ENCODE data around the gene AP3S2. TPM values are rescaled to one million over a fixed set of nuclear protein-coding genes. Genes with fewer than 3 reads are reported as not detected.
A peak's percentile ranks its signal among the peaks of the same experiment; 100 is the strongest.

AP3S2 gene
- total and polyA plus RNA-seq, 10 donors, result 5.4 to 54.9 (median 33.8) TPM

DNA sequence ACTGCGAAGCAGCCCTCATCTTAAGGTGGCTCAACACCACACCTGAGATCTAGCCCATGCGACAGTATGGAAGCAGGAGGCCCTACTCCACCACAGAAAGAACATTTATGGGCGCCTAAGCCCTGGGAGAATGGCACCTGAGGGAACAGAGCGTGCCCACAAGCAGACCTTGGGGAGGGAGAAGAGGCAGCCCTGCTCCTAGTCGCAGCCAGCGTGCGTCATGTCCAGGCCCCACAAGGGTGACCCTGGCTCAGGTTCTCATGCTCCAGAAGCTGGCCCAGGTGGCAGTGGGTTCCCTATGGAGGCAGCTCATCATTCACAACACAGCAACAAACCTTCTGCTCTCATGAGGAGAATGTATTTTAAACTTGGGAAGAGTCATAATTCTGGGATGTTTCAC lies 59.8 kb downstream of the AP3S2 start:
- WGBS, 5 donors, result 96 to 100% (median 98%) methylated on average over 4 to 7 of the region's 7 CpGs; no CpG with 5 or more reads in 1 of the 5 donors
- intact Hi-C loops (cut with DNase I; ENCODE audit: low total_unique reads), result no loop called here
- Histone ChIP-seq H3K4me3 (no peak overlapping the region), H3K27ac (peak overlapping the region in 1 of 8 donors; percentile 26), H3K27me3 (replicated peaks in 1 of 7) (no peaks in the 10 kb centered on the region), H3K9me3 (no peaks in the 10 kb centered on the region), H3K36me3 (peaks cover 4 to 87% (median 55%) of the 10 kb centered on the region in 6 donors), H3K4me1 (peaks cover 0 to 44% (median 14%) of the 10 kb centered on the region in 6 donors)
- TF ChIP-seq POLR2A (IDR thresholded peaks at IDR 0.05), result no peak
- peak in 1 of 3 donors; percentile 8 for TF ChIP-seq POLR2AphosphoS5 (IDR thresholded peaks at IDR 0.05)
- no peak for DNase-seq

DNA sequence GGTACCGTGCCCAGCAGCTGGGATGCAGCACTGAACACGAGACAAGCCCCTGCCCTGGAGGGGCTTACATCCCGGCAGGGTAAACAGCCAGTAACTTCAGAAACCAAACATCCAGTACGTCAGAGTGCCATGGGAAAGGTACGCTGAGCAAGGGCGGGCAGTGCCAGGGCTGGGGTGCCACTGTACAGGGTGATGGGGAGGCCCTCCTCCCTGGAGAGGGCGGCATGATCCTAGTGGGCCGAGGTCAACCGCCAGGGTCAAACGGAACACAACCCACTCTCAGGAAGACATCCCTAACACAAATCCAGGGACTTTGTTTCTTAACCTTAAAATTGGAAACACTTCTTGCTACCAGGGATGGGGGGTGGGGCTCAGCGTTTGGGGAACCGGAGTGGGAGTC lies 63.2 kb downstream of the AP3S2 start:
- Histone ChIP-seq H3K4me3 (no peak overlapping the region), H3K27ac (no peak overlapping the region), H3K9me3 (no peaks in the 10 kb centered on the region), H3K27me3 (replicated peaks in 1 of 7) (no peaks in the 10 kb centered on the region), H3K4me1 (peaks cover 0 to 41% (median 12%) of the 10 kb centered on the region in 6 donors), H3K36me3 (peaks cover 4 to 54% (median 34%) of the 10 kb centered on the region in 6 donors)
- DNase-seq, result no peak
- intact Hi-C loops (cut with DNase I; ENCODE audit: low total_unique reads), result no loop called here
- TF ChIP-seq POLR2A (IDR thresholded peaks at IDR 0.05), result no peak
- TF ChIP-seq, protein P1, sequence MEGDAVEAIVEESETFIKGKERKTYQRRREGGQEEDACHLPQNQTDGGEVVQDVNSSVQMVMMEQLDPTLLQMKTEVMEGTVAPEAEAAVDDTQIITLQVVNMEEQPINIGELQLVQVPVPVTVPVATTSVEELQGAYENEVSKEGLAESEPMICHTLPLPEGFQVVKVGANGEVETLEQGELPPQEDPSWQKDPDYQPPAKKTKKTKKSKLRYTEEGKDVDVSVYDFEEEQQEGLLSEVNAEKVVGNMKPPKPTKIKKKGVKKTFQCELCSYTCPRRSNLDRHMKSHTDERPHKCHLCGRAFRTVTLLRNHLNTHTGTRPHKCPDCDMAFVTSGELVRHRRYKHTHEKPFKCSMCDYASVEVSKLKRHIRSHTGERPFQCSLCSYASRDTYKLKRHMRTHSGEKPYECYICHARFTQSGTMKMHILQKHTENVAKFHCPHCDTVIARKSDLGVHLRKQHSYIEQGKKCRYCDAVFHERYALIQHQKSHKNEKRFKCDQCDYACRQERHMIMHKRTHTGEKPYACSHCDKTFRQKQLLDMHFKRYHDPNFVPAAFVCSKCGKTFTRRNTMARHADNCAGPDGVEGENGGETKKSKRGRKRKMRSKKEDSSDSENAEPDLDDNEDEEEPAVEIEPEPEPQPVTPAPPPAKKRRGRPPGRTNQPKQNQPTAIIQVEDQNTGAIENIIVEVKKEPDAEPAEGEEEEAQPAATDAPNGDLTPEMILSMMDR (IDR thresholded peaks at IDR 0.05 in 8 of 11, conservative IDR thresholded peaks at IDR 0.05 in 3 of 11), result no peak
- TF ChIP-seq POLR2AphosphoS5 (IDR thresholded peaks at IDR 0.05), result peak in 1 of 3 donors; percentile 9
- 88 to 96% (median 94%) methylated on average over 12 of the region's 12 CpGs for WGBS, 5 donors

DNA sequence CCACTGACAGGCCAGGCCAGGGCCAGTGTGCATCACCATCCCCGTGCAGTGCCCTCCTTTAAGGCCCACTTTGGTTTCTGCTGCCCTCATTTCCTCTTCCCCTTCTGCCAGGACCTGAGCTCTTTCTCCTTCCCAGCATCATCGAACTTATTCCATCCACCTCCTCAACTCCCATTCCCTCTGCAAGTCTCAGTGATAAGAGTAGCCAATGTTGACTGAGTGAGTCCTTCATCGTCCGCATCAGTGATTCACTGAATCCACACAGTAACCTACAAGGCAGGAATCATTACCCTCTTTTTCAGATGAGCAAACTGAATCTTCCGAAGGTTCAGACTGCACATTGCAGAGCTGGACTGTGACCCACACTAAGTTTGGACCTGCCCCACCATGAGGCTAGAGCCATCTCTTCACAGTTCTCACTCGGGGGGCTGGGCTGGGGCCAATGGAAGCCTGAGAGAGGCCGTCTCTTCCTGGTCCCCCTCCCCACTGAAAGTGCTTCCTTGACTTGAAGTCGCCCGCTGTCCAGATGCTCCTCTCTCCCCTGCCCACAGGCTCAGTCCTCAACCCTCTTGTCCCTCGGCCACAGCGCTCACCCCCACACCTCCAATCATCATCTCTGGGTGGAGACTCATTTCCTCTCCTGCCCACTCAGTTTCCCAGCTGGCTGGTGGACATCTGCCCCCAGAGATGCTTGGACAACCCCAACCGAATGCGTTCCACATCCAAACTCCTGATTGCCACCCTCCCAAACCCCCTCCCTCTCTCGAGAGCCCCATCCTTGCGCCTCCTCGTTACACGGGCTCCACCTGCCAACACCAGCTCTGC lies 64.0 kb downstream of the AP3S2 start:
- no peaks in the 10 kb centered on the region for H3K9me3 ChIP-seq
- 86 to 91% (median 89%) methylated on average over 17 of the region's 17 CpGs for WGBS, 5 donors
- peaks cover 0 to 44% (median 13%) of the 10 kb centered on the region in 6 donors for H3K4me1 ChIP-seq
- H3K36me3 ChIP-seq, result peaks cover 3 to 46% (median 26%) of the 10 kb centered on the region in 6 donors
- intact Hi-C loops (cut with DNase I; ENCODE audit: low total_unique reads), result no loop called here
- no peak for TF ChIP-seq POLR2A (IDR thresholded peaks at IDR 0.05)
- no peak for TF ChIP-seq POLR2AphosphoS5 (IDR thresholded peaks at IDR 0.05)
- H3K27ac ChIP-seq, result no peak overlapping the region
- DNase-seq, result no peak
- no peaks in the 10 kb centered on the region for H3K27me3 ChIP-seq (replicated peaks in 1 of 7)
- H3K4me3 ChIP-seq, result no peak overlapping the region

DNA sequence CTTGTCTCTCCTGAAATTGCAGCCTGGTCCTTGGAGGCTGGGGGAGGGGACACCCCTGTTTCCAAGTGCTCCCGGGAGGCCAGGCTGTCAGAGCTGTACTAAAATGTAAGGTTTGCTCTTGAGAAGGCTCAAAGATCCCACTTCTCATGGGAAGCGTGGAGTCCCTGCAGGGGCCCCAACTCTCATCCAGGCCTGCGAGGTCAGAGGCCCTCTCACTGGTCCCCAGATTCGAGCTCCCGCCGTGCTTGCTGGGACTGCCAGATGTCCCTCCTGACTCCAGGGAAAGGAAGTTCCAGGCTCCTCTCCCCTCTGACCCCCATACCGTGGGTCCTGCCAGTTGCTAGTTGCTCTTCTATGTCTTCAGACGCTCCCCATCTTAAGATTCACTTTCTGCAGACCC lies 64.6 kb downstream of the AP3S2 start:
- Histone ChIP-seq H3K36me3 (peaks cover 0 to 39% (median 19%) of the 10 kb centered on the region in 6 donors), H3K27ac (no peak overlapping the region), H3K27me3 (replicated peaks in 1 of 7) (peaks cover 0 to 4% (median 0%) of the 10 kb centered on the region in 7 donors), H3K4me3 (no peak overlapping the region), H3K4me1 (peaks cover 0 to 51% (median 15%) of the 10 kb centered on the region in 6 donors), H3K9me3 (no peaks in the 10 kb centered on the region)
- TF ChIP-seq POLR2A (IDR thresholded peaks at IDR 0.05), result no peak
- TF ChIP-seq, protein P1 (IDR thresholded peaks at IDR 0.05 in 8 of 11, conservative IDR thresholded peaks at IDR 0.05 in 3 of 11), result no peak
- no peak for TF ChIP-seq POLR2AphosphoS5 (IDR thresholded peaks at IDR 0.05)
- WGBS, 5 donors, result 68 to 77% (median 76%) methylated on average over 2 to 8 of the region's 8 CpGs
- no peak for DNase-seq
- intact Hi-C loops (cut with DNase I; ENCODE audit: low total_unique reads), result no loop called here

Measured in spleen (tissue), 11 donors.